Measurements from ENCODE around the gene MYPOP.

The MYPOP gene, protein sequence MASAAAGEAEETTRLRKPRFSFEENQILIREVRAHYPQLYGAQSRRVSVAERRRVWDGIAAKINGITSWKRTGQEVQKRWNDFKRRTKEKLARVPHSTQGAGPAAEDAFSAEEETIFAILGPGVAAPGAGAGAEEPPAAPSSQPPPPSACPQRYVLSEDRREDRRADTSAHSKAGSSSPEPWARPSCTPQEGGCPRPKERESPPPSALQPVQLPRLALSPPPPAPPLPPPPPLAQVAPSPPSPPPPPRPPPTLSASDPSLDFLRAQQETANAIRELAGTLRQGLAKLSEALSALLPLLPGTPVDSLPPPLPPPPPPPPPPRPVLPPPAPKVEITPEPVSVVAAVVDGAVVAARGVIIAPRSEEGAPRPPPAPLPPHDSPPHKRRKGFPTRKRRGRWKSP

DNA sequence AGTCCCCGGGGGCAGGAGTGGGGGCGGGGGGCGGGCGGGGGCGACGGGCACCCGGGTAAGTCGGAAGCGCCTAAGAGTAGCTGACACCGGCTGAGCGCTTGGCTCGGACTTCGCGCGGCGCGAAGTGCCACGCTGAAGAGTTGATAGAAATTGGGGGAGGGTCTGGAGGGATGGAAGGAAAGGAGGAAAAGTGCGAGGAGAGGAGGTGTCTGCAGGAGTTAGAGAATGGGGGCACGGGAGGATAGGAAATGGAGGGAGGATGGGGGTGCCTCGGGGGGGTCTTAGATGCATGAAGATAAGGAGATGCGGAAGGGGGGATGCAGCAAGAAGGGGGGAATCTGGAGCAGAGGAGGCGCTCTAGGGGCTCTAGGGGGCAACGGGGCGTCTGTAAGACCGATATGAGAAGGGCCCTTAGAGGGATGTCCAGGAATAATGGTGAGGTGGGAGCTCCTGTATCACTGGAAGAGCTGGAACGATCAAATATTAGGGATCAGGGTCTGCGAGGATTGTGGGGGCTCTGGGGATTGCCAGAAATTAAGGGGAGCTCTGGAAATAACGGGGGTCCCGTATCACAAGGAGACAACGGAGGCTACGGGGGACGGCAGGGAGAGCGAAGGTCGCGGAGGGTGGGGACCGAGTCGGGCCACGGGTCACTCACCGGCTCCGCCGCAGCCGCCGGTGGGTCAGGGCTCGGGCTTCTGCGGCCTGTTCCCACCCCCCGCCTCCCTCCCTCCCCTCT is at the start of gene MYPOP:
TSS of gene MYPOP (minus strand) at position 702 of the 739 bp plus-strand sequence. CDS start 840 bp downstream, outside the sequence.
- no peak for DNase-seq (ENCODE audit: low read depth in 2 of 2)

DNA sequence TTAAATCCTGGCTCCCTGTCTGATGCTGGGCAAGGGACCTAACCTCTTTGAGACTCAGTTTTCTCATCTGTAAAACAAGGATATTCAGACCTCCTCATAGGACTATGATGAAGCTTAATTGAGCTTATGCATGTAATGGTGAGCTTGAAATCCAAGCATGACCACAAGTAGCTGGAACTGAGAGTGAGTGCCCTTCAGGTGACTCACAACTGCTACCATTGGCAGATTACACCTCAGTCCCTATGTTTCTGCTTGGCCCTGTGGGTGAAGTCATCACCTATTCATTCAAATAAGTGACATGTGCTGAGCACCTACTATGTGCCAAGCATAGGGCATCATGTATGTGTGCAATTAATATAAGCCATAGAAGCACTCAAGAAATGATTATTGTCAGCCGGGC is 45.5 kb upstream of the MYPOP start:
- no peak for DNase-seq (ENCODE audit: low read depth in 2 of 2)

DNA sequence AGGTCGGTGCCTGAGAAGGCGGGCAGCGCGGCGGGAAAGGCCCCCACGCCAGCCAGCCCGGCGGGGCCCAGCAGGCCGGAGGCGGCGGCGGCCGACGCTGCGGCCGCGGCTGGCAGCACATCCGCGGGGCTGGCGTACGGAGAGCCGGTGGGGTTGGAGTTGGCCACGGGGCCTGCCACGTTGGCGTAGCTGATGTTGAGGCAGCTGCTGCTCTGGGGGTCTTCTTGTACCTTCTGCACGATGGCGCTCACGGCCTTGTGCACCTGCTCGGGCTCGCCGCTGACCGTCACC is 38.0 kb upstream of the MYPOP start:
- DNase-seq (ENCODE audit: low read depth in 2 of 2), result no peak

DNA sequence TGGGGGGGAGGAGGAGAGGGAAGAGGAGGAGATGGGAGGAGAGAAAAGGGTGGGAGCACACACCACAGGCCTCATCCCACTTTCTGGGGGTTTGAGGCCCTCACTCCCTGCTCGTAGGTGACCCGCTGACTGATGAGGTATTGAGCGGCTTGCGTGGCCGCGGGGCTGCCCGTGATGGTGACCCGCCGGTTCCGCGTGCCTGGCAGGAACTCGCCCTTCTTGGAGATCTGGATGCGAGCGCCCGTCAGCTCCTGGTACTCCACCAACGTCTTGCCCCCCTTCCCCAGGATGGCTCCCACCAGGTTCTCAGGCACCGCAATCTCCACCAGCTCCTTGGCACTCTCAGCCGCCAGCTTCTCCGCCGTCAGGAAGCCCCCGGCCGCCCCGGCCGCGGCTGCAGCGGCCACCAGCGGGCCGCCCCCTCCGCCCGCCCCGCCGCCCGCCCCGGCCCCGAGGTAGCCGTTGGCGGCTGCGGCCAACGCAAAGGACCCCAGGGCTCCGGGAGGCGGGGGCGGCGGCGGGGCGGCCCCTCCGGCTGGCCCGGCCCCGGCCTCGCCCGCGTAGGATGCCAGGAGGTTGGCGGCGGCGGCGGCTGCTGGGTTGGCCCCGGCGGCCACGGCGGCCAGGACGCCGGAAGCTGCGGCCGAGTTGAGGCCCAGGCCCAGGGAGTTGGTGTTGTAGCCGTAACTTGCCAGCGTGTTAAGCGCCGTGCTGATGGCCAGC is 37.5 kb upstream of the MYPOP start:
- no peak for DNase-seq (ENCODE audit: low read depth in 2 of 2)

DNA sequence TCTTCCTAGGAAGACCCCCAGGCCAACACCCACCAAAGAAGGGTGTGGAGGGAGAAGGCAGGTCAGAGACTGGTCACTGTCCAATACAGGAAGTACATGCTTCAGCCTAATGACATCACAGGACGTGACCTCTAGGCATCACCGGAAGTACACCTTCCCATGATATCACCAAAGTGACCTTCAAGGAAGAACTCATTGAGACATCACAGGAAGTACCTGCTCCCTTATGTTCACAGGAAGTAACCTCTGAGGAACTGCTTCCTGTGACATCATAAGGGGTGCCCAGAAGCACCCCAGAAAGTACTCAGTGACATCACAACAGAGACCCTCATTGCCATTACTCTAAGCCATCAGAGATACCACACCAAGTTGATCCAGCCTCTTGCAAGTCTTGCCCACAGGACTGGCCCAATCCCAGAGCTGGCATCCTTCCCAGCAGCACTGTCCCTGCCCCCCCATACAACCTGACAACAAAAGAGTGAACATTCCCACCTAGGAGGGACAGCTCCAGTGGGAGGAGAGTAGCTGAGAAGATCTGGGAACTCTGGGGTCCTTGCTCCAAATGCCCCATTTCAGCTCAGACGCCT is 36.4 kb upstream of the MYPOP start:
- DNase-seq (ENCODE audit: low read depth in 2 of 2), result no peak

DNA sequence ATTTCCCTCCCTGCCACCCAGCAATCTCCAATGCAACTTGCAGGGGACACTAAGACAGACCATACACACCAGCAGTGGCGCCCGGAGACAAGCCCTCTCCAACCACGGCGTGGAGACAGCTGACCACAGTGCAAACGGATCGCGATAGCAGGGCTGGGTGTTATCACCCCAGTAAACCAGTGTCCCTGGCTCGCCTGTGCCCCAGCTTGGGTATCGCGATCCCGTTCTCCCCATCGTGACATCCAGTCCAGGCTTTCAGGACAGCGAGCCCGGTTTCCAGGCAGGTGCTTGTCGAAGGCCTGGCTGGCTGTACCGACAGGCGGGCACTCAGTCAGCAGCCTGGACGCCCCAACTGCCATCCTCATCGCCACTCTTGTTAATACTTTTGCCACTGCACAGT is 32.9 kb upstream of the MYPOP start:
- no peak for DNase-seq (ENCODE audit: low read depth in 2 of 2)

DNA sequence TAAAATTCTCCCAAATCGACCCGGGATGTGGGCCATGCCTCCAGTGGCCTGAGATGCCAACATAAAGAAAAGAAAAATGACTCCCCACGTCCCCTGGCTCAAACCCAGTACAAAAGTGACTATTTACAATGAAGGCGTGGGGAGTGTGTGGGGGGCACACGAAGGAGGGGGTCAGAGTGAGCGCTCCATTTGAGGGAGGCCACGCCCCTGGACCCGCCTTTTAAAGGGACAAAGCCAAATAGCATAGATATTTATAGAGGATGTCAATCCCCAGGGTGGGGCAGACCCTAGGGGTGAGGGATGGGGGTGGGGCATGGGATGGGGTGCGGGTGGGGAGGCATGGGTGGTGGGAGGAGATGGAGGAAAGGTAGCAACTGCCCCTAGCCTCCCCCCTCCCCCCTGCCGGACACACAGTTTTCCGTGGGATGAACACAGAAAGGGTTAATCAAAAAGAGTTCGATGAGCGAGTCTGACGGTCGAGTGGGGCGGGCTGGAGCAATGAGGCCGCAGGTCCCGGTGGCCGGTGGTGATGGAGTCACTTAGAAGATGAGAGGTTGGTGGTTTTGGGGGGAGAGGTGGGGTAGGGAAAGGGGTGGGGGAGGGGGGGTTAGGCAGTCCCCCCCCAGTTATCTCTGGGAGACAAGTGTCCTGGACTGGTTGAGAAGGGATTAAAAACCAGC is 32.3 kb upstream of the MYPOP start:
- DNase-seq (ENCODE audit: low read depth in 2 of 2), result no peak

DNA sequence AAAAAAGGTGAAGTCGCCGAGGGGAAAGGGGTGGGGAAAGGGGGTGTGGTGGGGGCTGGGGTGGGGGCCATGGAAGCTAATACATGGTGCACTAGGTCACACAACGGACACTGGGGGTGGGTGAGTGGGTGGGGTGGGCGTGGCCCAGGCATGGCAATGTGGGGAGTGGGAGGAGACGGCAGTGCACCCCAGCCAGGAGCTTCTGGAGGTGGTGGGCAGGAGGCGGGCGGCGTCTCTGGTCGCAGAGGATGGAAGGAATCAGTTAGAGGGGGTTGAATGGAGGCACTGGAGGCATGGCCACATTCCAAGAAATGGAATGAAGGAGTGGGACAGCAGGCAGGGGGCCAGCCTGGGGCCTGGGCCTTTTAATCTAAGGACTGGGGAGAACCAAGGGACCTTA is 31.3 kb upstream of the MYPOP start:
- no peak for DNase-seq (ENCODE audit: low read depth in 2 of 2)

DNA sequence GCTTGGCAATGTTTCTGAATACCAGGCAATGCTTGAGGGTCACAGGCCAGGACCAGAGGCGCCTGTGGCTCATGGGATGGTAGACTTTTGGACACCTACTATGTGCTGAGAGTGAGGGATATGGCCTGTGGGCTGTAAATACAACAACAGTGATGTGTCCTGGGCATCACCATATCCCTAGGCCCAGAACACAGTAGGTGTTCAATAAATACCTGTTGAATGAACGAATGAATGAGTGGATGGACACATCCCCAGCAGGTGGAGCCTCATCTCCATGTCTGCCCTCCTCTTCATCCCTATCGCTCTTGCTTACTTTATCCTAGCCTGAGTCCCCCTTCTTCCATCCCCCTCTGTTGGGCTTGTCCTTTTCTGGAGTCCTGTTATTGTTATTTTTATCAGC is 28.6 kb upstream of the MYPOP start:
- DNase-seq (ENCODE audit: low read depth in 2 of 2), result no peak

DNA sequence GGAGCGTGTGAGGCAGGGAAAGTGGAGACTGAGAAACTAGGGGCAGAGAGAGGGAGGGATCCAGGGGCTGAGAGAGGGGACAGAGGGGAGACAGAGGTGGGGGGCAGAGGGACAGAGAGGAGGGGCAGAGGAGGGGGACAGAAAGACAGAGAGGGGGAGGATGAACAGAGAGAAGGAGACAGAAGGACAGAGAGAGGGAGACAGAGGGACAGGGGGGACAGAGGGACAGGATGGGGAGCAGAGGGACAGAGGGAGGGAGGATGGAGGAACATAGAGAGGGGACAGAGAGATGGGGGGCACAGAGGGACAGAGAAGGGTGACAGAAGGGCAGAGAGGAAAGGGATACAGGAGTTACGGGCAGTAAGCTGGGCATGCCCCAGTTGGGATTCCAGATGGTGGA is 26.8 kb upstream of the MYPOP start:
- no peak for DNase-seq (ENCODE audit: low read depth in 2 of 2)

DNA sequence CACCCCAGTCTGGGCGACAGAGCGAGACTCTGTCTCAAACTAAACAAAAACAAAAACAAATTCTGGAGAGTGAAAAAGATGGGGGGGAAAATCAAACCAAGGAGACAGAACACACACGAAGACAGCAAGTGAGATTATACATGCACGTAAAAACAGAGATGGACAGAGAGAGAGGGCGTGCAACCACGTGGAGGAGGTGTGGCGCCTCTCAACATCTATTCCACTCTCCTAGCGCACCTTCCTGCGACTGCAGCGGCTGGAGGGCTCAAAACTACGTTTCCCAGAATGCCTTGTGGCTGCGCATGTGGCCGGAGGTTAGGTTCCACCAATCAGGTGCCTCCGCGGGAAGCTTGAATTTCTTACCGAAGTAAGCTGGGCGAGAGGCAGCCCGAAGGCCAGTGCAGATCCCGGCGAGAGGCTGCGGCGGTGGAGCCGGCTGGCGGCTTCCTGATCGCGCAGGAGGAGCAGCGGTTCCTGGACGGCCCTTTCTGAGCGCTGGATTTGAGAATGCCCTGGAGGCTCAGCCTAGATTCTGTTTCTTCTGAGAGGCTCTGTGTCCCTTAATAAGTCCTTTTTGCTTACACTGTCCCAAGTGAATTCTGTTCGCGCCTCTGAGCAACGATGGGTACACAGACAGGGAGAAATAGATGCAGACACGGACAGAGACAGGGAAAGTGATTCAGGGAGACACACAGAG is 25.3 kb upstream of the MYPOP start:
- peak; percentile 69 to 78 for DNase-seq (ENCODE audit: low read depth in 2 of 2)

DNA sequence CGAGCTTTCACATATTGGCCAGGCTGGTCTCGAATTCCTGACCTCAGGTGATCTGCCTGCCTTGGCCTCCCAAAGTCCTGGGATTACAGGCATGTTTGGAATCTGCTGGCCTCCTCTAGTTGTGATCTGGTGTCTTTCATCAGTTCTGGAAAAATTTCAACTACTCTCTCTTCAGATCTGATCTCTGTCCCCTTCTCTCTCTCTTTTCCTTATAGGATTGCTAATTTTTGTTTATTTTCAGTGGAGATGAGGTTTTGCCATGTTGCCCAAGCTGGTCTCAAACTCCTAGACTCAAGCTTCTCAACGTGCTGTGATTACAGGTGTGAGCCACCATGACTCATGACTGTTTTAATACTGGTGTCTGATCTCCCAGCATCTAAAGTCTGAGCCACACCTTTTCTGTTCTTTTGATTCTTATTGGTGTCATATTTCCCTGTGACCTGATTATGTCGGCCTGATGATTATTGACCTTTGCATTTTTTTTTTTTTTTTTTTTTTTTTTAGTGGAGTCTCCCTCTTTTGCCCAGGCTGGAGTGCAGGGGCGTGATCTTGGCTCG is 22.6 kb upstream of the MYPOP start:
- no peak for DNase-seq (ENCODE audit: low read depth in 2 of 2)

DNA sequence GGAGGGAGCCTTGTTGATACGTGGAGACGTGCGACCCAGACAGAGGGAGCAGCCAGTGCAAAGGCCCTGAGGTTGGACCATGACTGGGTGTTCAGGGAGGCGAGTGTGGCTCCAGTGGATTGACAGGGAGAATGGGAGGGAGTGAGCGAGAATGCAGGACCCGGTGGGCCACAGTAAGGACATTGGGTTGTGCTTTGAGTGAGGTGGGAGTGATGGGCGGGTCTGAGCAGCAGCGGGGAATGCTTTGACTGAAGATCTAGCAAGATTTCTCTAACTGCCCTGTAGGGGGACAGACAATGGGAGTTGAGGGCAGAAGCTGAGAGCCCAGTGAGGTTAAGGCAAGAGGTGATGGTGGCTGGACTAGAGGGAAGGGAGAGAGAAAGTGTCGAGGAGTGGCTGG is 19.9 kb upstream of the MYPOP start:
- DNase-seq (ENCODE audit: low read depth in 2 of 2), result no peak

DNA sequence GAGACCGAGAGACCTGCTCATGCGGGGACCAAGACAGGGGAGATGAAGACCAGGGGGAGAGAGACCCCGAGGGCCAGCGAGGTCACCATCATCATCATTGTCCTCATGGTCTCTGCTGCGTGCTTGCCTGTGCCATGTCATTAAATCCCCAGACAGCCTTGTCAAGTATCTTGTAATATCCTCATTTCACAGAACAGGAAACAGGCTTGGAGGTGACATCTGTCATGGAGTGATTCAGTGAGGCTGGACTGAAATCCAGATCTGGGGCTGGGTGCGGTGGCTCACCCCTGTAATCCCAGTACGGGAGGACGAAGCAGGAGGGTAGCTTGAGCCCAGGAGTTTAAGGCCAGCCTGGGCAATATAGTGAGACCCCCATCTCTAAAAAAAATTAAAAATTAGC is 18.0 kb upstream of the MYPOP start:
- no peak for DNase-seq (ENCODE audit: low read depth in 2 of 2)

DNA sequence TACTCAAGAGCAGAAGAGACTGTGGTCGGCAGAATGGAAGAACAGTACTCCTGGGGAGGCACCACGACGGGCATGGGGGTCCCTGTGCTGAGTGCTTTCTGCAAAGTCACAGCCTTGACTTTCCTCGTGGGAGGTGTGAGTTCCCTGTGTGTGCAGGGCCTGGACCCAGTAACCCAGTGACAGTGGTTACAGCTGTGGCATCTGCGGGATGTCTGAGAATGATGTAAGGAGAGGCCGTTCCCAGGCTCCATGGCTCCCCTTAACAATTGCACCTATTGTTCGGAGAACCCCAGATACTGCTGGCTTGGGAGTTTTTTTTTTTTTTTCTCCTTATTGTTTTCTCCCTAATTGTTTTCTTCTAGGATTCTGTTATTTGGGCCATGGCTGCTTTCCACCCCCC is 17.3 kb upstream of the MYPOP start:
- no peak for DNase-seq (ENCODE audit: low read depth in 2 of 2)

DNA sequence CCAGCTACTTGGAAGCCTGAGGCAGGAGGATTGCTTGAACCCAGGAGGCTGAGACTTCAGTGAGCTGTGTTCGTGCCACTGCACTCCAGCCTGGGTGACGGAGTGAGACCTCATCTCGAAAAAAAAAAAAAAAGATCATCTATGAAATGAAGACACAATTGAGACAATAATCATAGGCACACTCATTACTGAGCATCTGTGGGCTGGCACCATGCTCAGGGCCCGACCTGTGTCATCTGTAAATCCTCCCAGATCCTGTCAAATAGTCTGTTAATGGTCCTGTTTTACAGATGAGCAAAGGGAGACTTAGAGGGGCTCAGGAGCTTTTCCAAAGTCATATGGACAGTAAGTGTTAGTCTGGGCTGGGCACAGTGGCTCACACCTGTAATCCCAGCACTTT is 16.3 kb upstream of the MYPOP start:
- DNase-seq (ENCODE audit: low read depth in 2 of 2), result no peak

DNA sequence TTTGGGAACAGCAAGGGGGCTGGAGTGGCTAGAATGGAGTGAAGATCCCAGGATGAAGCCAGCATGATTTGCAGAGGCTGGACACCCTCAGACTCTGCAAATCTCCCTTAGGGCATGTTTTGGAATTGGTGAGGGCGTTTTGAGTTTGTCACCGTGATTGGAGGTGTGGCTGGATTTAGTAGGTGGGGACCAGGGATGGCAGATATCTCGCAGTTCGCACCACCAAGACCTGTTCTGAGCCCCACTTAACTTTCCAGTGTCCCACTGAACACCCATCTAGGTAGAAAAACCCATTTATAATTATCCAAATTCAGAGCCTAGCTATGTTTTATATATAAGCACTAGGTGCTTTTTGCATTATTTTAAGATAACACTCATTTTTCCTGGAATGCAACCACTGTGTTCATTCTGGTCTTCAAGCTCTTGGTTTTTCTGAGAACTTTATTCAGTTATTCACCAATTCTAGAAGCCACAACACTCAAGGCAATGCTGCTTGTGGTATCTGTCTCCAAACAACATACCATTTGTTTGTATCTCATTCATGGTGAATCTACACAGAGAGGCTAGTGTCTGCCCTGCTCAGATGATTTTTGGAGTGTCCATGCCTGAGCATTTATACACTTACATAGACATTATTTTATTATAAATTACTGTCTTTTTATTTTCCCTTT is 15.1 kb upstream of the MYPOP start:
- DNase-seq (ENCODE audit: low read depth in 2 of 2), result no peak

DNA sequence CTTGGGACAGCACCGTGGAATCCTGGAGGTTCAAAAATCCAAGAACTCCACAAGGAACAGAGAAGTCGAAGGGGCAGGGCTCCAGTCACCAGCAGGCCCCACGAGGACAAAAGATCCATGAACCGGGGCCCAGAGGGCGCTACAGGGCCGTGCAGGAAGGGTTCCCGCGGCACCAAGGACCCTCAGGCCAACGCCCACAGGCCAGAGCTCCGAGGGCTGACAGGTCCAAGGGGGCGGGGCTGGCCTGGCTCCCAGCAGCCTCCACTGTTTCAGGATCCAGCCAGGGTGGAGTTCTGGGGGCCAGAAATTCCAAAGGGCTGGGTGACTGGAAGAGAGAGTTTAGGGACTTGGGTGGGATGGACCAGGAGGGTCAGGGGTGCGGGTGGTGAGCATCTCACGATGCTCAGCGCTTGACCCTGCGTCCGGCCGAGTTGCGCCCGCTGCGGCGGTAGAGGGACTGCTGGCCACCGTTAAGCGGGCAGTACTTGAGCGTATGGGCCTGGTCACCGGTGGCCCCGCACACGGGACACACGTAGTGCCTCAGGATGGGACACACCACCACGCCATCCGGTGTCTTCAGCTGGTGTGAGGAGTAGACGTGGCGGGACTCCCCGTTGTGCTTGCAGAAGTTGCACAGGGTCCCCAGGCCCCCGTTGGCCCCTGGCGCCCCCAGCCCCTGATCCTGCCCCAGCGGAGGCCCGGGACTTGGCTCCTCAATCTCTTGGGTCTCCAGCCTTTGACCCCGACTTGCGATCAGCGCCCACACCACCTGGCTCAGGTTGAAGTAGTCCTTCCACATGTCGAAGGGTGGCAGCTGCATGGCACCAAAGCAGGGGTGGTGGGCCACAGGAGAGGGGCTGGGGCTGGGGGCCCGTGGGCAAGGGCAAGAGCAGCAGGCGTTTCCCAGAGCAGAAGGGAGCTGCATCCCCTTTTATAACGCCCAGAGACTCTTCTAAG is 11.7 kb upstream of the MYPOP start, which contains the start of gene NANOS2:
TSS of gene NANOS2 (minus strand) at position 905 of the 957 bp plus-strand sequence. CDS start at position 820, 85 bp downstream.
- DNase-seq (ENCODE audit: low read depth in 2 of 2), result no peak

DNA sequence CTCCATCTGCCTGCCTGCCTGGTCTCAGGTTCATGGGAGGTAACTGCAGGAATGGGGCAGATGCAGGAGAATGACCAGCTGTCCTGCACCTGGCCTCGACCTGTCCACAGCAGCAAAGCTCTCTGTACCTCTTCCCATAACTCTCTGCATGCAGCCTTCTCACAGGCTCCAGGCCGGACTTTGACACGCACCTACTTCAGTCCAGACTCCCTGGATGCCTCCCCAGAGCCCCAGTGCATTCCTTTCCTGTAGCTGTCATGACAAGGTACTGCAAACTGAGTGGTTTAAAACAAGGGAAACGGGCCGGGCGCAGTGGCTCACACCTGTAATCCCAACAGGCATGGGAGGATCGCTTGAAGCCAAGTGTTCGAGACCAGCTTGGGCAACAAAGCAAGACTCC is 8.9 kb upstream of the MYPOP start:
- DNase-seq (ENCODE audit: low read depth in 2 of 2), result no peak
